H9 (cell line): ENCODE results near the gene LRCOL1. TPM values are rescaled to one million over a fixed set of nuclear protein-coding genes. Genes with fewer than 3 reads are reported as not detected.

Source experiments
- DNase-seq: peaks from one replicate; pipeline ENCODE4 v3.0.0-alpha.2; 2017
- H2AFZ ChIP-seq: one replicate; pipeline ENCODE4 v1.6.1; 2013; ENCODE audit warnings: mild to moderate bottlenecking, low read length, control low read depth, moderate library complexity
- H2AK5ac ChIP-seq: 2 replicates; pipeline ENCODE4 v1.6.1; 2013; ENCODE audit warnings: low read length, control low read depth, mixed read lengths; ENCODE audit not compliant: insufficient read length
- H2BK120ac ChIP-seq: one replicate; pipeline ENCODE4 v1.6.1; 2013; ENCODE audit warnings: low read depth, mild to moderate bottlenecking, low read length, control low read depth, inconsistent platforms; ENCODE audit not compliant: poor library complexity, severe bottlenecking
- H2BK12ac ChIP-seq: 2 replicates; pipeline ENCODE4 v1.6.1; 2013; ENCODE audit warnings: low read length, control low read depth, mixed read lengths, low read depth; ENCODE audit not compliant: insufficient read length
- H2BK15ac ChIP-seq: 2 replicates; pipeline ENCODE4 v1.6.1; 2013; ENCODE audit warnings: low read depth, low read length, control low read depth
- H2BK20ac ChIP-seq: one replicate; pipeline ENCODE4 v1.6.1; 2013; ENCODE audit warnings: low read depth, mild to moderate bottlenecking, low read length, control low read depth, inconsistent platforms; ENCODE audit not compliant: poor library complexity, severe bottlenecking
- H2BK5ac ChIP-seq: 2 replicates; pipeline ENCODE4 v1.6.1; 2013; ENCODE audit warnings: low read length, control low read depth, mixed read lengths; ENCODE audit not compliant: insufficient read length
- H3K14ac ChIP-seq: 2 replicates; pipeline ENCODE4 v1.6.1; 2013; ENCODE audit warnings: low read length, control low read depth; ENCODE audit not compliant: insufficient read depth
- H3K18ac ChIP-seq: 2 replicates; pipeline ENCODE4 v1.6.1; 2013; ENCODE audit warnings: low read depth, mild to moderate bottlenecking, mixed read lengths, low read length, control low read depth; ENCODE audit not compliant: insufficient read length
- H3K23ac ChIP-seq: 2 replicates; pipeline ENCODE4 v1.6.1; 2013; ENCODE audit warnings: low read length, control low read depth, mixed read lengths, low read depth; ENCODE audit not compliant: insufficient read length
- H3K23me2 ChIP-seq: 2 replicates; pipeline ENCODE4 v1.6.1; 2013; ENCODE audit warnings: low read depth, mild to moderate bottlenecking, mixed read lengths, low read length, control low read depth; ENCODE audit not compliant: insufficient read length, poor library complexity, severe bottlenecking
- H3K27ac ChIP-seq: 2 replicates; pipeline ENCODE4 v1.5.1; 2013; ENCODE audit warnings: low read length, control low read depth, mixed read lengths, low read depth; ENCODE audit not compliant: insufficient read length
- H3K27me3 ChIP-seq: 2 replicates; pipeline ENCODE4 v1.6.1; 2013; ENCODE audit warnings: low read length, control low read depth, inconsistent platforms; ENCODE audit not compliant: insufficient read depth
- H3K4ac ChIP-seq: 2 replicates; pipeline ENCODE4 v1.6.1; 2013; ENCODE audit warnings: low read depth, mild to moderate bottlenecking, control low read depth, inconsistent platforms, low read length, moderate library complexity
- H3K4me1 ChIP-seq: 2 replicates; pipeline ENCODE4 v1.6.1; 2013; ENCODE audit warnings: low read length, control low read depth, inconsistent platforms; ENCODE audit not compliant: insufficient read depth
- H3K4me2 ChIP-seq: 2 replicates; pipeline ENCODE4 v1.6.1; 2013; ENCODE audit warnings: low read length, control low read depth, mixed read lengths; ENCODE audit not compliant: insufficient read length, insufficient read depth
- H3K56ac ChIP-seq: 2 replicates; pipeline ENCODE4 v1.6.1; 2013; ENCODE audit warnings: low read depth, mild to moderate bottlenecking, mixed read lengths, low read length, control low read depth; ENCODE audit not compliant: insufficient read length
- H3K79me1 ChIP-seq: 2 replicates; pipeline ENCODE4 v1.6.1; 2013; ENCODE audit warnings: low read depth, mild to moderate bottlenecking, moderate library complexity, low read length, control low read depth, inconsistent platforms; ENCODE audit not compliant: insufficient read depth, poor library complexity, severe bottlenecking
- H3K79me2 ChIP-seq: 2 replicates; pipeline ENCODE4 v1.6.1; 2013; ENCODE audit warnings: low read length, control low read depth, inconsistent platforms; ENCODE audit not compliant: insufficient read depth
- H3K9ac ChIP-seq: 2 replicates; pipeline ENCODE4 v1.6.1; 2013; ENCODE audit warnings: low read length, control low read depth, mixed read lengths; ENCODE audit not compliant: insufficient read length; ENCODE audit errors: extremely low read depth
- H3K9me3 ChIP-seq: one replicate; pipeline ENCODE4 v1.6.1; 2013; ENCODE audit warnings: low read depth, low read length, inconsistent platforms; ENCODE audit not compliant: control insufficient read depth
- H3T11ph ChIP-seq: one replicate; pipeline ENCODE4 v1.6.1; 2013; ENCODE audit warnings: mild to moderate bottlenecking, low read length, control low read depth, inconsistent platforms
- H4K20me1 ChIP-seq: one replicate; pipeline ENCODE4 v1.6.1; 2013; ENCODE audit not compliant: control insufficient read depth, insufficient read length, insufficient read depth
- H4K5ac ChIP-seq: 2 replicates; pipeline ENCODE4 v1.6.1; 2013; ENCODE audit warnings: low read depth, mild to moderate bottlenecking, mixed read lengths, low read length, control low read depth; ENCODE audit not compliant: insufficient read length
- H4K8ac ChIP-seq: replicated peaks from 2 replicates; pipeline ENCODE4 v1.6.1; 2013; ENCODE audit warnings: low read length, control low read depth, mixed read lengths, low read depth; ENCODE audit not compliant: insufficient read length
- H4K91ac ChIP-seq: 2 replicates; pipeline ENCODE4 v1.6.1; 2013; ENCODE audit warnings: low read depth, mild to moderate bottlenecking, moderate library complexity, mixed read lengths, low read length, control low read depth; ENCODE audit not compliant: insufficient read length
- H3K27ac Mint-ChIP-seq, 3 experiments: 2 replicates in 2 of 3; 3 replicates in 1 of 3; pipeline ENCODE4 v1.8.0; 2020 to 2021; ENCODE audit warnings: mixed read lengths in 3 of 3, mild to moderate bottlenecking in 1 of 3, moderate library complexity in 1 of 3
- H3K27me3 Mint-ChIP-seq: 2 replicates; pipeline ENCODE4 v1.8.0; 2021; ENCODE audit warnings: low read depth, mild to moderate bottlenecking, moderate library complexity, mixed read lengths
- H3K36me3 Mint-ChIP-seq, 3 experiments: 2 replicates in 2 of 3; 3 replicates in 1 of 3; pipeline ENCODE4 v1.8.0; 2020 to 2021; ENCODE audit warnings: low read depth in 3 of 3, mixed read lengths in 3 of 3; ENCODE audit not compliant: insufficient read depth in 1 of 3
- H3K4me1 Mint-ChIP-seq, 2 experiments: 2 replicates each; pipeline ENCODE4 v1.8.0; 2020; ENCODE audit warnings: mixed read lengths in 2 of 2
- H3K4me3 Mint-ChIP-seq, 2 experiments: 2 replicates in 1 of 2; 3 replicates in 1 of 2; pipeline ENCODE4 v1.8.0; 2020 to 2021; ENCODE audit warnings: mild to moderate bottlenecking in 2 of 2, mixed read lengths in 2 of 2, moderate library complexity in 1 of 2
- H3K9me3 Mint-ChIP-seq, 2 experiments: 2 replicates in 1 of 2; 3 replicates in 1 of 2; pipeline ENCODE4 v1.8.0; 2020; ENCODE audit warnings: mild to moderate bottlenecking in 2 of 2, mixed read lengths in 2 of 2, moderate library complexity in 1 of 2
- WGBS: extraction: QIAGEN DNeasy Blood & Tissue Kit; methylation state at CpG from one replicate; pipeline ENCODE4 v1.1.7; 2013; ENCODE audit warnings: missing lambda C conversion rate, low lambda C conversion rate, mixed read lengths; ENCODE audit not compliant: insufficient read length; ENCODE audit errors: extremely low coverage; 5-methylcytosine and 5-hydroxymethylcytosine counted together
- total RNA-seq: library from RNA; stranded (reverse); gene quantifications from 2 replicates; pipeline ENCODE4 v1.2.1, GENCODE V29; 2021
- TF ChIP-seq, protein P1 (sequence below): fragments of 200-600 bp; sonication (generic); conservative IDR thresholded peaks from 3 replicates; pipeline ENCODE4 v1.8.0; 2021; ENCODE audit warnings: antibody characterized with exemption, mild to moderate bottlenecking

Gene LRCOL1
- total RNA-seq, 1 experiment from 2014 or later = not detected

DNA sequence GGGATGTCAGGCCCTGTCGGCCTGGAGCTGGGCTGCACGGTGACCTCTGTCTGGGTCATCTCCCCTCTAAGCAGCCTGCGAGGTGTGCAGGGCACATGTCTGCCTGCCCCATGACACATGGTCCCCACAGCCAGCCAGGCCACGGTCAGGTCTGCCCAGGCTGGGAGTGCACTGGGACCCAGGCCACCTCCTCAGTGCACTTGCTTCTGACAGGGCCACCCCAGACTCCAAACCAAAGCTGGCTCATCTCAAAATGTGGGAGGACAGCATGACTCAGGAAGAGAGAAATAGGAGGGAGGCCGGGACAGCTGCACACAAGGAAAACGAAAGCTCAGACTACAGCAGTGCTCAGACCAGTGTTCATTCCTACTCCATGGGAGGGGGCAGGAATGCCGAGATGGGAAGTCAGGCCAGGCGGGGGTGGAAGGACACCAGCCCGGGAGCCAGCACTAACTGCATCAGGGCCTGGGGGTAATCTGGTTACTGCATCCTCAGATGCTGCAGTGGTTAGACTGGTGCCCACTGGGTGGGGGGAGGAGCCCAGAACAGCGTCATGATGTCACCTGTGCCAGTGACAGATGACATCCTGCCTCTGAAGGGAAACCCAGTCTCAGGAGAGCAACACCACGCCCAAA, 12.2 kb upstream of the LRCOL1 start:
- H3K4me1 Mint-ChIP-seq = peaks cover 5 to 15% of the 10 kb centered on the region in 2 experiments
- no peak overlapping the region for H4K91ac ChIP-seq
- H2BK12ac ChIP-seq = no peak overlapping the region
- H4K5ac ChIP-seq = no peak overlapping the region
- no peak overlapping the region for H2AK5ac ChIP-seq
- H2BK15ac ChIP-seq = no peak overlapping the region
- peaks cover 17 to 38% (median 21%) of the 10 kb centered on the region in 3 experiments for H3K36me3 Mint-ChIP-seq
- H3K27me3 Mint-ChIP-seq = peaks cover 23% of the 10 kb centered on the region
- no peak overlapping the region for H3K9ac ChIP-seq
- no peak overlapping the region for H3K18ac ChIP-seq
- no peak for DNase-seq
- H3K56ac ChIP-seq = no peak overlapping the region
- no peak overlapping the region for H3K4me2 ChIP-seq
- H2BK20ac ChIP-seq = no peak overlapping the region
- peaks cover 4% of the 10 kb centered on the region; the same call in 1 of the 2 replicates for H3K27me3 ChIP-seq
- H3K23me2 ChIP-seq = no peaks in the 10 kb centered on the region
- H3K27ac Mint-ChIP-seq = no peak overlapping the region; a peak in 2 of 7 replicates
- H3K27ac ChIP-seq = no peak overlapping the region
- no peak overlapping the region for H3T11ph ChIP-seq
- H3K79me2 ChIP-seq = no peaks in the 10 kb centered on the region
- TF ChIP-seq, protein P1, sequence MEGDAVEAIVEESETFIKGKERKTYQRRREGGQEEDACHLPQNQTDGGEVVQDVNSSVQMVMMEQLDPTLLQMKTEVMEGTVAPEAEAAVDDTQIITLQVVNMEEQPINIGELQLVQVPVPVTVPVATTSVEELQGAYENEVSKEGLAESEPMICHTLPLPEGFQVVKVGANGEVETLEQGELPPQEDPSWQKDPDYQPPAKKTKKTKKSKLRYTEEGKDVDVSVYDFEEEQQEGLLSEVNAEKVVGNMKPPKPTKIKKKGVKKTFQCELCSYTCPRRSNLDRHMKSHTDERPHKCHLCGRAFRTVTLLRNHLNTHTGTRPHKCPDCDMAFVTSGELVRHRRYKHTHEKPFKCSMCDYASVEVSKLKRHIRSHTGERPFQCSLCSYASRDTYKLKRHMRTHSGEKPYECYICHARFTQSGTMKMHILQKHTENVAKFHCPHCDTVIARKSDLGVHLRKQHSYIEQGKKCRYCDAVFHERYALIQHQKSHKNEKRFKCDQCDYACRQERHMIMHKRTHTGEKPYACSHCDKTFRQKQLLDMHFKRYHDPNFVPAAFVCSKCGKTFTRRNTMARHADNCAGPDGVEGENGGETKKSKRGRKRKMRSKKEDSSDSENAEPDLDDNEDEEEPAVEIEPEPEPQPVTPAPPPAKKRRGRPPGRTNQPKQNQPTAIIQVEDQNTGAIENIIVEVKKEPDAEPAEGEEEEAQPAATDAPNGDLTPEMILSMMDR = no peak
- WGBS = no CpG with 5 or more reads among the region's 11 CpGs
- no peak overlapping the region for H4K8ac ChIP-seq
- H2BK120ac ChIP-seq = no peak overlapping the region
- H3K4me1 ChIP-seq = no peaks in the 10 kb centered on the region
- no peaks in the 10 kb centered on the region for H4K20me1 ChIP-seq
- H2BK5ac ChIP-seq = no peak overlapping the region
- H2AFZ ChIP-seq = no peak overlapping the region
- no peak overlapping the region for H3K4me3 Mint-ChIP-seq
- peaks cover 6 to 7% of the 10 kb centered on the region in 2 experiments for H3K9me3 Mint-ChIP-seq
- H3K4ac ChIP-seq = no peak overlapping the region
- H3K79me1 ChIP-seq = no peaks in the 10 kb centered on the region
- H3K23ac ChIP-seq = no peak overlapping the region
- H3K14ac ChIP-seq = no peak overlapping the region; the same call in 1 of the 2 replicates
- H3K9me3 ChIP-seq = peaks cover 2% of the 10 kb centered on the region
